Stimulated activated CD4-positive, alpha-beta T cell treated with anti-CD3 and anti-CD28 coated beads, TNF-alpha, amount 100 ng/mL, for 4 hours (primary cell): ENCODE results near the gene CCDC85C.

Source experiments
- DNase-seq, 3 experiments: peaks; one replicate each; pipeline ENCODE4 v3.0.0-alpha.2; 2020; ENCODE audit warnings: low read depth in 3 of 3

The CCDC85C gene

DNA sequence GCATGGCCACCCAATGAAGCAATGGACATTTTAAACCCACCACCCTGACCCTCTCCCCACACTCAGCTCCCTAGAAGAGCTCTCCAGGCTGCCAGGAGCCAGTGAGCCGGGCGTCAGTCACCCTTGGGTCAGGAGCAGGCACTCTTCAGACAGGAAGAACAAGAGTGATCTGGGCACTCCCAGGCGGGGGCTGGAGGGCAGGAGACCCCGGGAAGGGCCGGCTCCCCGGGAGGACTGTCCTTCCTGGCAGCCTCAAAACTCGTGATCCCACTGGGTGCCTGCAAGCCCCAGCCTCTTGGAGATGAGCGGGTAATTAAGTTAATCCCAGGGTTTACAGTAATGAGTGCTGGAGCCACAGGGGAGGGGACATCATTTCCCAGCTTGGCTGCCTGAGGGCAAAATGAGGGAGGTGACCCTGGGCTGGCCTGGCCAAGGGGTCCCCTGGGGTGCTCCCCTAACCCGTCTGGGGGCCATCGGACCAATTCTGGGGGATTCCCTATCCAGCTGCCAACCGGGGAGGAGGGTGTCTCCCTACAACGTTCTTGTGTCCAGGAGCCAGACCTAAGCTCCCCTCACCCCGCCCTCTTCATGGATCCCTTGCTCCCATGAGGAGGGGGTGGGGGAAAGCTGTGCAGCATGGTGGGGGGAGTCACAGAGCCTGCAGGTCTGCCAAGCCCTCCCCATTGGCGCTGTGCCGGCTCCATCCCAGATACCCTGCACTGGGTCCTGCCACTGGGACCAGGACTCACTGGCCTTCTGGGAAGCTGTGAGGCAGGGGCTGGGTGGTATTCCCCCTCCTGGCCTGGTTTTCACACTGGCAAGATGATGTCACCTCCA, 63.6 kb downstream of the CCDC85C start:
- DNase-seq: no peak

DNA sequence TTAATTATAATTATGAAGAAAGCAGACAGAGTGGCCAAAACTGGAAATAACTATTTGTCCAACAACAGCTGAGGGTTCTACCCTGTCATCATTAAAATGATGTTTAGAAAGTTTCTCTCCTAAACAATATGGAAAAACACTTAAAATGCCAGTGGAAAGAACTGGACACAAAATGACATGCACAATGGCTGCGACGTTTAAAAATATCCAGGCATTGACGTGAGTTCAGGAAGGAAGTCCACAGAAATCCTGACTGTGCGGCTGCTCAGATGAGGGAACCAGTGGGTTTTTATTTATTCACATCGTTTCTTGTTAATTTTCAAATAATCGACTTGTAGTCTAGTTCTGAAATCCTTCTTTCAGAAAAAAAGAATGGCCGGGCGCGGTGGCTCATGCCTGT, 64.5 kb downstream of the CCDC85C start:
- no peak for DNase-seq

DNA sequence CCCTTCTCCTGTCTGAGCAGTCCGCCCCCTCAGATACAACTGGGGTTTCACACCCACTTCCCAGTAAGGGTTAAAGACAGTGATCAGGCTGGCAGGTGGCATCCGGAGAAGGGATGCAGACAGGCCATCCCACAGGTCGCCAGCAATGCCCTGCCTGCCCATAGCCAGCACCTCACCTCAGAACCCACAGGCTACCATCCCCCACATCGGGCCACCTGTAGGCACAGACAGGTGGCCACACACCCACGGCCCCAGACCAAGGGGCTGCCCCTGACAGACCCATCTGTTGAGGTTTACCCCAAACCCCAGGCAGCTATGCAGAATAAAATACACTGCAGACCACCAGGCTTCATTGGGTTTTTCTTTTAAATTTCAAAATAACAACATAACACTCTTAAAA, 65.3 kb downstream of the CCDC85C start:
- DNase-seq: no peak

DNA sequence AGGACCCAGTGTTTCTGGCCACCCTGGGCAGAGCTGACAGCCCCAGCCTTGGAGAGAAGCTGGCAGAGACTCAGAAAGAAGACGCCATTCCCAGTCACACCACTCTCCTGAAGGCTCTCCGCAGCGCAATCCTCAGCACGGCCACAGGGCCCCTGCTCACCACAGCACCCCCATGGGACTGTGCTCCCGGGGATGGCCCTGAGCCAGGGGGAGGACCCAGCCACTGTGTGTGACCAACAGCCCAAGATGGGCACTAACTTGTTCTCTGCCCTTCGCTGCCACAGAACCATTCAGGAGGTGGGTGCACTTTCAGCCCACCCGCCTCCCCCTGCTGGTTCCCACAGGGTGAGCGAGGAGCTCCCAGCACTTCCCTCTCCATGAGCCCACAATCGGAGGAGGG, 65.7 kb downstream of the CCDC85C start:
- no peak for DNase-seq

DNA sequence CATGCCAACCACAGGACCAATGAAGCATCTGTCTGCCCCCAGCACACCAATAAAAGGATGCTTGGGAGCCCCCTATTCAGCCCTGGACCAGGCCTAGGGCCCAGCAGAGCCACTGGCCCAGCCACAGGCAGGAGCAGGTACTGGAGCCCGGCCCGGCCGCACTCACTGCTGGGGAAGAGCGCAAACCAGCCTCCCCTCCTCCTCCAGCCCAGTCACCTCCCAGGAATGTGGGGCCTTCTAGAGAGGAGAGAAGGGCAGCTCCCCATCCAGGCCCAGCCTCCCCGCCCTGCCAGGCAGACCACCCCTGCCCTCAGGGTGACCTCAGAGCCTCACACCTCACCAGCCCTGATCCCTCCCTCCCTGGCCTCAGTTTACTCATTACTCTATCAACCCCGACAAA, 66.6 kb downstream of the CCDC85C start:
- DNase-seq: no peak

DNA sequence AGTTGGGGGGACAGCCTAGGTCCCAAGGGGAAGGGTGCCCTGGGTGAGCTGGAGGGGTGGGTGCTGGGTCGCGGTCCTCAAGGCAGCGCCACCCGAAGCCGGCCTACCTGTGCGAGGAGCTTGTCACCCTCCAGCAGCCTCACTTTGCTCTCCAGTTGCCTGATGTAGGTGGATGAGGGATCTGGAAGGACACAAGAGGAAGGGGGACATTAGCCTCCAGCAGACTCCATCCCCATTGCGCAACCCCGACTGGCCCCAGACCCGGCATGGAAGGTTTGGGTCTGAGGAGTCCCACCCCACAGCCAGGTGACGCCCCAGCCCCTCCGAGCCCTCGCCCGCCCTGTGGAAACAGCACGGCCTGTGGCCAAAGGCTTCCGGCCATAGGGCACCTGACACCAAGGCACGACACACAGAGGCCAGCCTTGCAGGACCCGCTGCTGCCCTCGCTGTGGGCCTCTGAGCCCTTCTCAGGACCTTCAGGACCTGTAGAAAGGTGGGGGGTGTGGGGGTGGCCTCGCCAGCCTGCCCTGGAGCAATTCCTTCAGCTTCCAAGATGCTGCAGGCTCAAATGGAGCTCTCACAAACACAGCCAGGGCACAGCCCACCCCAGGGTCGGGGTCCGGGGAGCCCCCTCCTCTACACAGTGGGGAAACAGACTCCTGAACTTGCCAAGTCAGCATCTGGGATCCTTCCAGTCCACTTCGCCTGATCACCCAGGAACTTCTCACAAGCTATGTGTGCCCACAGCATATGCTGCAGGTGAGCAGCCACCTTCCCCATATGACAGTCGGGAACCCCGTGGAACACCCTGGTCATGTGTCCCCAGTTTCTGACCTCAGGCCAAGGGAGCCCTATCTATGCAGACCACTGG, 67.9 kb downstream of the CCDC85C start:
- DNase-seq: no peak

DNA sequence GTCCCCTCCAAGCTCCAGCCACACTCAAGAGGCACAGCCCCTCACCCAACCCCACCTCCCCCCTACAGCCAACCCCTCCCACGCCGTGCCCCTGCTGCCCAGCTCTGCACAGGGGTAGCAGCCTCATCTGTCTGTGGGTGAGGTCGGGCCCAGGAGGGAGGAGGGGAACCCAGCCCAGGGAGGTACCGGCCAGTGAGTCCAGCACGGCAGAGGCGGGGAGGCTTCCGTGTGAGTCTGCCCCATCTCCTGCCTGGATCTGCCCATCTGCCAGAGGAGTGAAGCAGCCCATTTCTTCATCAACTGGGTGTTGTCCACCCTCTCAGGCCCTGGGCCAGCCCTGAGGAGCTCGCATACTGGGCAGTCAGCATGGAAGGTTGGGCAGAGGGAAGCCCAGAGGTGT, 68.6 kb downstream of the CCDC85C start:
- DNase-seq: no peak

DNA sequence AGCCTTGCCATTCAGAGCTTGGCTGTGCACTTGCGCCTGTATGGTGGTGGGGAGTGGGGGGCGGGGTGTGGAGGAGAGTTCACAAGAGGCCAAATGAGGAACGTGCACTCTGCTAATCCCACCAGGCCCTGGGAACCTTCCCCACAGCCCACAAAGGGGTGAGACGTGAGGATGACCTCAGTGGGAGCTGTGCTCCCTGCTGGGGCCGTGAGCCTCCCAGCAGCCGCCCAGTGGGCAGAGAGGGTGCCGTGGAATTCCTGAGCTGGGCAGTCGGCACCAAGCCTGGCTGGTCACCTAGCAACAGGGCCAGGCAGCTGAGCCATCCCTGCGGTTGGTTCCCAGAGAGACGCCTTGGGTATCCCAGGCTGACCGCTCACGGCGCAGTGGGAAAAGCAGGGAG, 69.1 kb downstream of the CCDC85C start:
- DNase-seq: no peak

DNA sequence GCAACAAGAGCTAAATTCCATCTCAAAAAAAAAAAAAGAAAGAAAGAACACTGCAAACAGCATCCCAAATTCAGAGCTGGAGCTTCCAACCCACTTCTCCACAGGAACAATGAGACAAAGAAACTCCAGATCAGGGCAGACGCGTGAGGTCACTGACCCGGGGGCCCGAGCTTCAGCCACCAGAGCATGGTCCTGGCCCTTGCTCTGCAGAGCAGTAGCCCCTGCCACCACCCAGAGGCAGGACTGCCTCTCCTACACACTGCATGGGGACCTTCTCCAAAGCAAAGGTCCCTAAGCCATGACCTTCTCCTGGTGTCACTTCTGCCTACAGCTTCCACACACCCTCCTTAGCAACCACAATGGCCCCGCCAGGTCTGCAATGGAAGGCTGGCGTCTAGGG, 69.7 kb downstream of the CCDC85C start:
- no peak for DNase-seq

DNA sequence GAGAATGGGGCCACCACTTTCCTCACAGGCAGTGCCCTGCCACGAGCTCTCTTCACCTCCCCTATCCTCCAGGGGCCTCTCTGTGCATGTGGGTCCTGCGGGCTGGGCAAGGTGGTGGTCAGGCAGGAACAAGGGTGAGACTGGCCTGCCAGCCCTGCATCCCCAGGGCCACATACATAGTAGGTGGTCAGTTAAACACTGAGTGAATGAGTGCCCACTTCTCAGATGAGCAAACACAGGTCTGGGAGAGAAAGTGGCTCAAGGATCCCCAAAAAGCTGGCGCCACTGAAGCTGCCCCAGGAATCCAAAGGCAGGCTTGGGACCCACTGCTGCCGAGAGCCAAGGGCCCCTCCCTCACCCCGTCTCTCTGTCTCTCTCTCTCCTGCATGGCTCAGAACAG, 71.7 kb downstream of the CCDC85C start:
- no peak for DNase-seq

DNA sequence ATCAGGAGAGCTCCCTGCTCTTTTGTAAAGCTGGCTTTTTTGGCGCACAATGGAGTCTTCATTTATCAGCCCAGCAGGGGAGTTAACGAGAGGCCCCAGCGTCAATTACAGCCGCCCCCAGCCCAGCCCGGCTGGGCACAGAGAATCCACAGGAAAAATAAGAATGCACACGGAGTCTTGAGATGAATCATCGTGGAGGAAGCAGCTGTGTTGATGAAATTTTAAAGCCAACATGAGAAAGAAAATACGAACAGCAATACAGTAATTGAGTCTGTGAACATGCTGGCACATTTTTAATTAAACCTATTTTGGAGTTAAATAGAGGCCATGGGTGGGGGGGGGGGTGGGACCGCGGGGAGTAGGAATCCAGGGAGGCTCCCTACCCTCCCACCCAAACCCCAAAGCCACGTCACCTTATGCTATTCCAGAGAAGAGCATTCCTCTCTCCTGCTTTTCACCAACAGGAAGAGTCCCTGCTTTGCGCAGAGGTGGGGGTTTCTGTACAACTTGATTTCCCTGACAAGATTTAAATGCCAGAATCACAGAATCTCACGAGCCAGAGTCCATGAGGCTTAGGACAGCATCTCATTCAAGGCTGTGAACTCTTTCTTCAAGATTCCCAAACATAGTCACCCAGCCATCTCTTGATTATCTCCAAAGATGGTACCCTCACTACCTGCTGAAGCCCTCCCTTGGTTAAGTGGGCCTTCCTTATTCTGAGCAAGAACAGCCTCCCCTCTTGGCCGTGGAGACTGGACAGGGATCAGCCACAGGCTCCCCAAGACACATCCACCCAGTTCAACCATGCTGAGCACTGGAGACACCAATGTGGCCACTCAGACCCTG, 72.5 kb downstream of the CCDC85C start:
- no peak for DNase-seq

DNA sequence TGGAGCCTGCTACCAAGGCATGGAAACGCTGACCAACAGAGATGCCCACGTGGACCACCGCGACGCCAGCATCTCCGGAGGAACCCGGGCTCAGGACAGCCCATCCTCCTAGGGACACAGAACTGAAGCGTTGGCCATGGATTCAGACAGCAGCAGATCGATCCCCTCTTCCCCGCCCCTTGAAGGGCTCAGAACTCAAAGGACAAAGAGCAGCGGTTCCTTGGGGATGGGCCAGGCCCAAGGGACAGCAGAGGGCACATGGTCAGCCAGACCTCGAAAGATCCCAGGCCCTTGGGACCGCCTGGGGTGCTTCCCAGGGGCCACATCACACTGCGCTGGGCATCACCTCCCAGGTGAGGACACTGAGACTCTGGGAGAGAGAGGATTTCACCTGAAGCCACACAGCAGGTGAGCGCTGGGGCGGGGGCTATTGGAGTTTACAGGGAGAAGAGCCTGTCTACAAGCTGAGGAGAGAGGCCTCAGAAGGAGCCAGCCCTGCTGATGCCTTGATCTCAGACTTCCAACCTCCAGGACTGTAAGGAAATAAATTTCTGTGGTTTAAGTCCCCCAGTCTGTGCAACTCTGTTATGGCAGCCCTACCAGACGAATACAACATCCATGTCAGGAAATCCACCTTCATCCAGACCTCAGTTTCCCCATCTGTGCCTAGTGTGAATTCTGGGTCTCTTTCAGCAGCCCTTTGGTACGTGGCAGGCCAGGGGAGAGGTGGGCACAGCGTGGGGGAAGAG, 73.4 kb downstream of the CCDC85C start:
- no peak for DNase-seq

DNA sequence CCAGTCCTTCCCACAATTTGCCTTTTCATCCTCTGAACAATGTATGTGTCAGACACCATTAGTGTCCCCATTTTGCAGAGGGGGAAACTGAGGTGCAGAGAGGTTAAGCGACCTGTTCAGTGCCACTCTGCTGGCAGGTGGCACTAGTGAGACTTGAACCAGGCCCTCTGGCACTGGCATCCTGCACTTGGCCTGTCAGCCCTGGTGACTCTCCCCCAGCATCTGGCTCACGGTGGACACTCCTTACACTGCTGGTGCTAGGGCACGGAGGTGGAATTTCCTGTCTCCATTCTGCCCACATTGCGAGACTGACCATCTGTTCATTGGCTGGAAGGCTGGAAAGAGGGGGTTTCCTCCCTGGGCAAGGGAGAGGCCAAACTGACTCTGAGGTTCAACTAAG, 74.1 kb downstream of the CCDC85C start:
- no peak for DNase-seq

DNA sequence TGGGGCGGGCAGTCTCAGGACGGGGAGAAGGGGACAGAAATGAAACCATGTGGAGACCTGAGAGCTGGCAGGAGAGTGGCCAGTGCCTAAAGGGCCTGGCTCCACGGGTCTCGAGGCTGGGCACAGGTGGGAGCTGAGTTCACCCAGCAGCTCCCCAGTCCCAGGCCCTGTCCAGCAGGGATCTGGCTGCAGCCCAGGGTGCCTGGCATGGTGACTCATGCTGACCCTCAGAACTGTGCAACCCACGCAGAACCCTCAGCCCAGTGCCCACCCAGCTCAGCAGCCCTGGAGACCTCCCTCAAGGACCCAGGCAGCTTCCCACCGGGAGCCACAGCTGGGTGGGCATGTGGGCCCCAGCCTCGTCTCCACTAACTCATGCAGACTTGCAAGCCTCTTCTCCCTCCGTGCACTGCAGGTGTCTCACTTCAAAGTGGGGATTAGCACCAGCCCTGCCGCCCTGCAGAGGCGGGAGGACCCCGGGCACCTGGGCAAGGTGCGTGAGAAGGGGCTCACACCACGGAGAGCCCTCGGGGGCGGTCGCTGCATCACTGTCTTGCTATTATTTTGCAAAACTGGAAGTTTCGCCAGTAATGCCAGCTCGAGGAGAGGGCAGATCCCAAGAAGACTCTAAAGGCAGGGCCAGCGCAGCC, 76.5 kb downstream of the CCDC85C start:
- DNase-seq: no peak

DNA sequence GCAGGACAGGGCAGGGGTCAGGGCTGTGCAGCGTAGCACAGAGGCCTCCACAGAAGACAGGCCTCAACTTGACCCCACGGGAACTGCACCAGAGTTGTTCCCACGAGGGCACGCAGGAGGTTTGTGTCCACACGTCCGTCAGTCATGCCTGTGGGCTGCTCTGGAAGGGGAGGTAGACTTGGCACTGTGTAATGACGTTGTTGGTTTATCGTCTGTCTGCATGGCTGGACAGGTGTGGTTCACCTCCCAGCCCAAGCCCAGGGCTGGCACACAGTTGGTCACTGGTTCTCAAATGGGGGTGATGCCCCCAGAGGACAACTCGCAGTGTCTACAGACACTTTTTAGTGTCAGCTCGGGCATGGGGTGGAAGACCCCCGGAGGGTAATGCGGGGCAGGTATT, 77.0 kb downstream of the CCDC85C start:
- DNase-seq: no peak

DNA sequence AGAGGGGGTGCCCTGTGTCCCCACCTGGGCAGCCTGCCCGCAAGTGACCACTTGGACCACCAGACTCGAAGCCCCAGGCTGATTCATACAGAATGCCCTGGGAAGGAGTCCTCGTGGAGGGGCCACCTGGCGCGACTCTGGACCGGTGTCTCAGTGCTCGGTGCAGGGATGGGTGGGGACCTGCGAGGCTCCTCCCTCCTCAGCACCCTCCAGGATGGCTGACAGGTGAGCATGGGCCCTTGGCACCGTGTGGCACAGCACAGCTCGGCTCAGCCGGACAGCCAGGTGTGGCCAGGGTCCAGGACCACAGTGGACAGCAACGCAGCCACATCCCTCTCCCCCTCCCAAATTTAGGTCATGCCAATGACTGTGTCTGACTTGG, 78.3 kb downstream of the CCDC85C start:
- DNase-seq: no peak

DNA sequence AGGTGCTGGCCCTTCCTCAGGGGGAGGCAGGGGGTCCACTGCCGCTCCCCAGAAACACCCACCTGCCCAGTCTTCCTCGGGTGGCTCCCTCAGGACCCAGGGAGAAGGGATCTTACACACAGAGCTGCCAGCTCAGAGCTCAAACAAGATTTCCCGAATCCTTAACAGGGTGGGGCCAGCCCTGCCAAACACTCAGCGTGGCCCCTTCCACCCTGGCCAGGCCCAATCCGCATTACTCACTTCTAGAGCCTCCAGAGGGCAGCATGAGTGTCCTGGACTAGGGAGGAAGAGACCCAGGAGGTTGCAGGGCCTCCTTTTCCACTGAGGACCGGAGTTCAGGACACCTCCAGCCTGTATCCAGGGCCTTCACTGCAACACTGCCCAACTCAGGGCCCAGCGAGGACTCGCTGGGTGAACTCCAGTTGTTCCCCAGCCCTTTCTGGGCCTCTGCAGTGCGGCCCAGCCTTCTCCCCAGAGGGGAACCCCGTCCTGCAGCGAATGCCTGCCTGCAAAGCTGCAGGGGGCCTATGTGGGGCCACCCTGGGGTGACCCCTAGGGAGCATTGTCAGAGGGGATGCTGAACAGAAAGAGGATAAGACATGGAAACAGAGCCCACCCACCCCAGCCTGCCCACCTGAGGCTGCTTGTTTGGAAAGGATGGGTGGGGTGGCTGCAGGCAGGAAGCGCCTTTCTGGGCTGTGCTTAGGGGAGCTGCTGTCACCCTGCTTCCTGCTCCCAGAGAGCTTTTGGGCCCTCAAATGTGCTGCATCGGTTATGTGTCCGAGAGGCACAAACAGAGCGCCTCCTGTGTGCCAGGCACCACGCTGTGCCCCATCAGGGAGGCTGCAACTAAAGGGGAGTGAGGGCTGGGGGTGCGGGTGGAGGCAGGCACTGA, 79.0 kb downstream of the CCDC85C start:
- no peak for DNase-seq

DNA sequence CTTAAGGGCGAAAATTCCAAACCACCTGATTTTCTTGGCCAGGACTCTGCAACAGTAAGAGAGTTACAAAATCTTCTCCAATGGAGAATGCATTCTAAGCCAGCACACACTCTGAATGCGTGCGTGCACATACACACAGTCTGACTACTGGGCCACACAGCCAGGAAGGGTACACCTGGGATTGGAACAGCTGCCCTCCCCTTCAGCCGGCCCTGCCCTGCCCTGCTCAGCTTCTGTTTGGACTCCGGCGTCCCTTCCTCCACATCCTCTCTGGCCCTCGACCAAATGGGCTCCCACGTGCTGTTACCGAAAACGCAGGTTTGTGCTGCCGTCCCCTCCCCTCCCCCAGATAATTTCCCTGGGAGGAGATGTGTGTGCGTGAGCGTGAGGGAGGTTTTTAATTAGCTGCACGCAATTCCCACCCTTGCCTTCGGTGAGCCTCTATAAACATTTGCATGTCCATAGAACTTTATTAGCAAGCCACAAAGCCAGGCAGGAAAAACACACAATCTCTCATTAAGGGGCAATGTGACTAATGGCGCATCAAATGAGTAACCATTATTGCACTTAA, 79.8 kb downstream of the CCDC85C start:
- no peak for DNase-seq

DNA sequence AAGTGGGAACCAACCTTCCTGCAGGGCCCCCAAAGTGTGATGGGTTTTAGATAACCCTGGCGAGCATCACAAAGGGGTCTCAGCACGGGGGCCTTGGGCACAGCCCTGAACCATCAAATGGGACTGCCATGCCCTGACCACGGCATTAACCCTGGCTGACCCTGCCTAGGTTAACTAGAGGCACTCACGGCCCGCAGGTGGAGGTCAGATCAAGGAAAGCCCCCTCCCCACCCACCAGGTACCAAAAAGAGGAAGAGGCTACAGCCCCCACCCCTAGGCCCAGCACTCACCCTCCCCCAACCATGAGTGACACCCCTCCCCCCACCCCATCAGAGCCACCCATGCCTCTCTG, 80.3 kb downstream of the CCDC85C start:
- no peak for DNase-seq
